Measurements from ENCODE around the gene RADIL.

DNA sequence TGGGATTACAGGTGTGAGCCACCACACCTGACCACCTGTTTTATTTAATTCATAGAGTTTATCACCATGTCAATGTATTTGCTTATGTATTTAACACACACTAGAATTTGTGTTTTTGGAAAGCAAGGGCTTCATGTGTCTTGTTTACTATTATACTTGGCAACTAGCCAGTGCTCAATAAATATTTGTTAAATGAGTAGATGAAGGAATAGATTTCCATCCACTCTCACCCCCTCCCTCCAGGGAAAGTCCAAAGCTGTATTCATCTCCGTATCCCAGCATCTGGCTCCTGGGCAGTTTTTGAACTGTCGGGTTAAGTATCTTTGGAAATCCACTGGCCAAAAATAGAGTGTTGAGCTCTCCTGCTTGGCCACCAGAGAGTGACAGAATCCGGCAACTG lies 4.6 kb upstream of the RADIL start:
- TF ChIP-seq GATA3 (IDR thresholded peaks at IDR 0.05; ENCODE audit: low read depth, low read length) (no peak), GATA2 (IDR thresholded peaks at IDR 0.05; ENCODE audit: low read depth, low read length) (no peak)

Data from SH-SY5Y (cell line).